ENCODE results near the gene CAMTA1.

CAMTA1 gene

DNA sequence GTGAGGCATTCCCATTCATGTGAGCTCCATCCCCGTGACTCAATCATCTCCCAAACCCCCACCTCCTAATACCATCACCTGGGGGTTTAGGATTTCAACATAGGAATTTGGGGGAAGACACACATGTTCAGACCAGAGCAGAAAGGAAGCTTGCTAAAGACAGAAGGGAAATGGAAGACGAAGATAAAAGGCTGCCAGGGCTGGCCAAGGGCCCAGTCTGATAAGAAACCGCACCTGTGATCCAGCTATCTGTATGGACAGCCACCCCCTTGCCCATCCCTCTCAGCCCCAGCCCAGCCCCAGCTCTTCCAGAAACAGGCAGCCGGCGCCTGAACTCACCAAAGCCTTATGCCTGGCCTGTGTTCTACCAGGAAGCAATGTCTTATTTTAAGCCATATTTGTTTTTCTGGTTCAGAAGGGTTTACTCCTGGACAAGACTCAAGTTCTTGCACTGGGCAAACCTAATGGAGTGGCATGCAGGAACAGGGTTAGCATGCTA lies 787.4 kb downstream of the CAMTA1 start:
- DNase-seq, result no peak
- Histone ChIP-seq H2AFZ (ENCODE audit: low read depth, low read length) (no peak overlapping the region), H3K36me3 (ENCODE audit: insufficient read depth, low read length) (no peaks in the 10 kb centered on the region), H3K4me3 (ENCODE audit: low read depth in 1 of 2, low read length in 2 of 2) (no peak overlapping the region), H3K9me3 (ENCODE audit: insufficient read depth, low read length, severe bottlenecking) (no peaks in the 10 kb centered on the region), H3K27ac (ENCODE audit: low read length) (no peak overlapping the region), H3K4me1 (ENCODE audit: insufficient read depth, low read length) (no peaks in the 10 kb centered on the region), H3K9ac (ENCODE audit: low read depth, low read length) (no peak overlapping the region), H3K27me3 (ENCODE audit: insufficient read depth, low read length, poor library complexity) (no peaks in the 10 kb centered on the region), H3K79me2 (ENCODE audit: insufficient read depth, low read length) (no peaks in the 10 kb centered on the region), H4K20me1 (ENCODE audit: insufficient read depth, low read length) (no peaks in the 10 kb centered on the region), H3K4me2 (ENCODE audit: insufficient read depth, low read length) (no peak overlapping the region)
- no peak for ATAC-seq (ENCODE audit: insufficient read depth, low read depth)
- TF ChIP-seq EZH2 (IDR thresholded peaks at IDR 0.05; ENCODE audit: borderline replicate concordance, low read depth, low read length, severe bottlenecking), result no peak
- TF ChIP-seq, protein P1, sequence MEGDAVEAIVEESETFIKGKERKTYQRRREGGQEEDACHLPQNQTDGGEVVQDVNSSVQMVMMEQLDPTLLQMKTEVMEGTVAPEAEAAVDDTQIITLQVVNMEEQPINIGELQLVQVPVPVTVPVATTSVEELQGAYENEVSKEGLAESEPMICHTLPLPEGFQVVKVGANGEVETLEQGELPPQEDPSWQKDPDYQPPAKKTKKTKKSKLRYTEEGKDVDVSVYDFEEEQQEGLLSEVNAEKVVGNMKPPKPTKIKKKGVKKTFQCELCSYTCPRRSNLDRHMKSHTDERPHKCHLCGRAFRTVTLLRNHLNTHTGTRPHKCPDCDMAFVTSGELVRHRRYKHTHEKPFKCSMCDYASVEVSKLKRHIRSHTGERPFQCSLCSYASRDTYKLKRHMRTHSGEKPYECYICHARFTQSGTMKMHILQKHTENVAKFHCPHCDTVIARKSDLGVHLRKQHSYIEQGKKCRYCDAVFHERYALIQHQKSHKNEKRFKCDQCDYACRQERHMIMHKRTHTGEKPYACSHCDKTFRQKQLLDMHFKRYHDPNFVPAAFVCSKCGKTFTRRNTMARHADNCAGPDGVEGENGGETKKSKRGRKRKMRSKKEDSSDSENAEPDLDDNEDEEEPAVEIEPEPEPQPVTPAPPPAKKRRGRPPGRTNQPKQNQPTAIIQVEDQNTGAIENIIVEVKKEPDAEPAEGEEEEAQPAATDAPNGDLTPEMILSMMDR (IDR thresholded peaks at IDR 0.05; ENCODE audit: borderline replicate concordance, extremely low read depth, low read length, poor library complexity, severe bottlenecking), result no peak

DNA sequence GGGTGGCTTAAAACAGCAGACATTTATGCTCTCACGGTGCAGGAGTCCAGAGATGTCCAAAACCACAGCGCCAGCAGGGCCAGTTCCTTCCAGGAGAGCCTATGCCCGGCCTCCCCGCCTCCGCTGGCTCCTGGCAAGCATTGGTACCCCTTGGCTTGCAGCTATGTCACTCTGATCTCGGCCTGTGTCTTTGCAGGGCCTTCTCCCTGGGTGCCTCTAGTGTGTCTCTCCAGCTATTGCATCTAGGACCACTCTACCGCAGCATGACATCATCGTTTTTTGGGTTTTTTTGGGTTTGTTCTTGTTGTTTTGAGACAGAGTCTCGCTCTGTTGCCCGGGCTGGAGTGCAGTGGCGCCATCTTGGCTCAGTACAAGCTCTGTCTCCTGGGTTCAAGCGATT lies 788.2 kb downstream of the CAMTA1 start:
- H2AFZ ChIP-seq (ENCODE audit: low read depth, low read length), result no peak overlapping the region
- TF ChIP-seq, protein P1 (IDR thresholded peaks at IDR 0.05; ENCODE audit: borderline replicate concordance, extremely low read depth, low read length, poor library complexity, severe bottlenecking), result no peak
- no peak for TF ChIP-seq EZH2 (IDR thresholded peaks at IDR 0.05; ENCODE audit: borderline replicate concordance, low read depth, low read length, severe bottlenecking)
- no peak overlapping the region for H3K4me2 ChIP-seq (ENCODE audit: insufficient read depth, low read length)
- no peaks in the 10 kb centered on the region for H3K27me3 ChIP-seq (ENCODE audit: insufficient read depth, low read length, poor library complexity)
- H3K27ac ChIP-seq (ENCODE audit: low read length), result no peak overlapping the region
- H3K9ac ChIP-seq (ENCODE audit: low read depth, low read length), result no peak overlapping the region
- no peak overlapping the region for H3K4me3 ChIP-seq (ENCODE audit: low read depth in 1 of 2, low read length in 2 of 2)
- H3K9me3 ChIP-seq (ENCODE audit: insufficient read depth, low read length, severe bottlenecking), result no peaks in the 10 kb centered on the region
- no peaks in the 10 kb centered on the region for H3K4me1 ChIP-seq (ENCODE audit: insufficient read depth, low read length)
- DNase-seq, result no peak
- no peaks in the 10 kb centered on the region for H3K36me3 ChIP-seq (ENCODE audit: insufficient read depth, low read length)
- no peaks in the 10 kb centered on the region for H4K20me1 ChIP-seq (ENCODE audit: insufficient read depth, low read length)
- no peaks in the 10 kb centered on the region for H3K79me2 ChIP-seq (ENCODE audit: insufficient read depth, low read length)
- ATAC-seq (ENCODE audit: insufficient read depth, low read depth), result no peak

DNA sequence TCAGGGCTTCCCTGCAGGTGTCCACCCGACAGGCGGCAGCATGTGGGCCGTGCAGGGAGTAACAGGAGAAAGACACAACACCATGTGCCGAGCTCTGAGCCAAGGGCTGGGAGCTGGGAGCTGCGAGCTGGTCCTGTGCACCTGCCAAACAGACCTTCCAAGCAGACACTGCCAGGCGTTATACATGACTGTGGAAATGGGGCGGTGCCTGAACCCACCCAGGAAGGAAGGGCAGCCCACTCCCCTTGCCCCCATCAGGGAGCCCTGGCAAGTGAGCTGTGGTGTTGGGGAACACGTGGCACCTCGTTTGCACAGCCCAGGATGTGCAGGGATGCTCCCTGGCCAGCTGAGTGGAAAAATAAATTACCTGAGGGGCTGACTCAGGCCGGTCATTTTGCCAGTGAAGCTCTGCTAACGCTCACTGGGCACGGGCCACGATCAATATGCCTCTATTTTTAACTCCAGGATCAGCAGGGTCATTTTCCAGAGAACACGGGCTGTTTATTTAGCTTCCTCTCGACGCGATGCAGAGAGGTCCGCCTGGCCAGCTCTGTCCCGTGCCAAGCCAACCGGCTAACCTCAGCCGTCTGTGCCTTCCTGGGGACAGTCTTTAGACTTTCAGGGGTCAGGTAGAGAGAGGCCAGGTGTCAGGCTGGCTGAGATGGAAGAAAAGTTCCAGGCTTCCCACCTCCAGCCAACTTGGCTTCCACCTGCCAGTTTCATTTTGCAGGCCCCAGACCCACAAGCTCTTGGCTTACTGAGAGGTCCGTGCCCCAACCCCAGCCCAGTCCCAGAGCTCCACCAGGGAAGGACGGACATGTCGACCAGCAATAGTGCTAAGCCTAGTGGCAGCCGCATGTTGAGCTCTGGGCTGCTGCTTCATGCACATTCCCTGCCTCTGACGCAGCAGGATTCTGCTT lies 789.1 kb downstream of the CAMTA1 start:
- TF ChIP-seq, protein P1 (IDR thresholded peaks at IDR 0.05; ENCODE audit: borderline replicate concordance, extremely low read depth, low read length, poor library complexity, severe bottlenecking), result no peak
- no peak for TF ChIP-seq EZH2 (IDR thresholded peaks at IDR 0.05; ENCODE audit: borderline replicate concordance, low read depth, low read length, severe bottlenecking)
- Histone ChIP-seq H3K27ac (ENCODE audit: low read length) (no peak overlapping the region), H2AFZ (ENCODE audit: low read depth, low read length) (no peak overlapping the region), H3K9ac (ENCODE audit: low read depth, low read length) (no peak overlapping the region), H3K79me2 (ENCODE audit: insufficient read depth, low read length) (no peaks in the 10 kb centered on the region), H3K4me1 (ENCODE audit: insufficient read depth, low read length) (no peaks in the 10 kb centered on the region), H3K4me3 (ENCODE audit: low read depth in 1 of 2, low read length in 2 of 2) (no peak overlapping the region), H3K36me3 (ENCODE audit: insufficient read depth, low read length) (no peaks in the 10 kb centered on the region), H4K20me1 (ENCODE audit: insufficient read depth, low read length) (no peaks in the 10 kb centered on the region), H3K9me3 (ENCODE audit: insufficient read depth, low read length, severe bottlenecking) (no peaks in the 10 kb centered on the region), H3K27me3 (ENCODE audit: insufficient read depth, low read length, poor library complexity) (no peaks in the 10 kb centered on the region), H3K4me2 (ENCODE audit: insufficient read depth, low read length) (no peak overlapping the region)
- no peak for ATAC-seq (ENCODE audit: insufficient read depth, low read depth)
- DNase-seq, result no peak

Data from DND-41 (cell line).